Muscle of back (tissue), 11 donors: ENCODE measurements around the gene FOXC1. TPM values are rescaled to one million over a fixed set of nuclear protein-coding genes. Genes with fewer than 3 reads are reported as not detected.

Source experiments
- DNase-seq, 3 donors: peaks; one replicate each; pipeline versions ENCODE4 v3.0.0 to v3.0.0-alpha.2; 2013
- polyA plus RNA-seq, 10 donors: library from polyadenylated mRNA; unstranded; fragments of 120-200 nt; gene quantifications; one replicate each; pipeline ENCODE4 v1.2.1, GENCODE V29; 2013; ENCODE audit not compliant: insufficient read length in 10 of 10

FOXC1 gene
- polyA plus RNA-seq, 10 donors: 1.6 to 3.0 (median 2.2) TPM

DNA sequence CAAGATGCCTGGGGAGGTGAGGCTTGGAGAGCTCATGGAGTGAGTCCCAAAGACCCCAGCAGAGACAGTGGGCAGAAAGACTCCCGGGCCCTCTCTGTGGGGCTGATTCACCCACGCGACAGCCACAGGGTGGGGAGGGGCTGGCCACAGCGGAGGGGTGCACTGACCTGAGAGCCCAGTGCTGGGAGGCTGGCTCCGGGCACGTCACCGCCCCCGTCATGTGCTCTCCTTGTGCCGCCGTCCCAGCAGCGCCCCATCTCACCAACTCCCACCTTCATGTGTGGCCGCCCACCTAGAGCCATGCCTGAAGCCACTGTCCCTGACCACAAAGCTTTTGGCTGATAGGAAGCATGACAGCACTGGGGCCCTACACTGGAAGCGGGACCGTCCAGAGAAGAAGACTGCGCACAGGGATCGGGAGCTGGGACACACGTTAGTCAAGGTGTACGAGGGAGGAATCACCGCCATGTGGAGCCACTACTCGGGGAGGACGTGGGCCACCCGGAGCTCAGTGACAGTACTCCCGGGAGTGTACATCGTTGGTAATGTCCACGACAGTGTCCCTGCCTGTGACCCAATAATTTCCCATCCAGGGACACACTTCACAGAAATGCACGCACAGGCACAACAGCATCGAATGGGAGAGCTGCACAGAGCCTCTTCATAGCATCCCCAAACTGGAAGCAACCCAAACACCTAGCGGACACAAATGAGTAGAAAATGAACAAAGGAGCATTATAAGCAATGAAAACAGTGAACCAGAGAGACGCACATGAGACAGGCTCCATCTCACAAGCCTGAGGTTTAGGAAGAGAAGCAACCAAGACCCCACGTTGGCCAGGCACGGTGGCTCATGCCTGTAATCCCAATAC is 28.4 kb upstream of the FOXC1 start:
- no peak for DNase-seq

GRCh38 chr6:1584146-1584545 is 25.6 kb upstream of the FOXC1 start:
- DNase-seq: no peak

- DNase-seq: no peak
Observed at GRCh38 chr6:1584996-1585668, 24.6 kb upstream of the FOXC1 start.

DNA sequence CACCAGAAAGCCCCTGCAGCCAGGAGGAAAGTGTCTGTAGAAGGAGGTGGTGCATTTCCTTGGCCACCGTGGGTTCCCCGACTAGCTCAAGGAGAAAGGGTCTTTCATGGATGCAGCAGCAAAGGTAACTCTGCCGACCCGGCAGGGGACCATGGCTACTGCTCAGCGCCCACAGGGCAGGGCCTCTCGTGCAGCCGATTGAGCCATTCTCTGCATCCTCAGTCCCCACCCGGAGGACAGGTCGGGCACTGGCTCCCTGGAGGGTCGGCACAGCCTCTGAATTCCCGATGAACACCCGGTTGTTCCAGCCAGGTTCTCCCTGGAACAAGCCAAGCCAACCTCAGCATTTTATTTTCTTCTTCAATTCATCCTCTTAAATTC is 24.1 kb upstream of the FOXC1 start:
- no peak for DNase-seq

GRCh38 chr6:1586256-1586655 is 23.5 kb upstream of the FOXC1 start:
- no peak for DNase-seq

- no peak for DNase-seq
Observed at GRCh38 chr6:1586861-1587450, 22.8 kb upstream of the FOXC1 start.

DNA sequence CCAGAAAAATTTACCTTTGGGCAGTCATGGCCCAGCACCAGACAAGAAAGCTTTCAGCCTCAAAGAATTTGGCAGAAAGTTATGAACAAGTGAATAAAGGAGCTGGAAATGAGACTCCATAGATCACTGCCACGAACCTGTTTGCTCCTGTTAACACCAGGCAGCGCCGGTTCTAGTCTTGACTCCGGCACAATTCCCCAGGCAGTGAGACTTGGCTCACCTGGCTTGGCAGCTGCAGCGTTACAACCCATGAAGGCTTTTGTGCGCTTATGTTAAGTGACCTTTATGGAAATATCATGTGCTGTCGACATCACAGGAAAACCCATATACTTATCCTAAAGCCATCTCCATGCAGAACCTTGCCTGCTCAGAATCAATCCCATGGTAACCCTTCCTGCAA is 22.2 kb upstream of the FOXC1 start:
- DNase-seq: no peak

- DNase-seq: no peak
Observed at GRCh38 chr6:1587977-1588376, 21.7 kb upstream of the FOXC1 start.

DNA sequence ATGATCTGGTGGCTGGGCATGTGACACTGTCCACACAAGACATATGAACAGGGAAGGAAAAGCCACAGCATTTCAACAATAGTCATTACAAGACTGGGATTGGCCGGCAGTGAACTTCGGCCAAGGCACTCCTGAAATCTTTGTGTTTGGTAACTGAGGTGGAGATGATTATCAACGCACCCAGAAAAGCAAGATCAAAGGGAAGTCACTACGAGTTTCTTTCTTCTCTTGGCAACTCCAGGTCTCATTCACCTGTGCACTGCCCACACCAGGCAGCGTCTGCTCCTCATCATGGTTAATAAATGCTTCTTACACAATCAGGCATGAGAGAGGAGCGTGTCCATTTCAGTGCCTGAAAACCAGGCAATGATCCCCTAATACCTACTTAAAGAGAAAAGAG is 20.5 kb upstream of the FOXC1 start:
- DNase-seq: no peak

DNA sequence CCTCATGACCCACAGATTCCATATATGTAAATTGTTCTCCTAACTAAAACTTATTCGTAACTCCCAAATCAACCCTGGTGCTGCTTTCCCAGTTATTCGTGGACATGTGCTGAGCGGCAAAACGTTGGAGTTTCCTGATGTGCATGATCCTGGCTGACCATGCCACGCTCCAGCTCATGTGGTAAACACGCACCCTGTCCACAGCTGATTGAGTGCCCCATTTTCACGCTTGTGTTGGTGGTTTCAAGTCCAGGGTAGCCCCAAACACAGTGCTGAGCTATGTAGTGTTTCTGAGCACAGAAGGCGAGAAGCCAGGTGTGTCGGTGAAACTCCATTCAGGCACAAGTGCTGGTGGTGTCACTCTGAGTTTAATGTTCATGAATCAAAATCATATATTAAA is 19.1 kb upstream of the FOXC1 start:
- DNase-seq: no peak

- DNase-seq: no peak
Observed at GRCh38 chr6:1591243-1591642, 18.5 kb upstream of the FOXC1 start.

DNA sequence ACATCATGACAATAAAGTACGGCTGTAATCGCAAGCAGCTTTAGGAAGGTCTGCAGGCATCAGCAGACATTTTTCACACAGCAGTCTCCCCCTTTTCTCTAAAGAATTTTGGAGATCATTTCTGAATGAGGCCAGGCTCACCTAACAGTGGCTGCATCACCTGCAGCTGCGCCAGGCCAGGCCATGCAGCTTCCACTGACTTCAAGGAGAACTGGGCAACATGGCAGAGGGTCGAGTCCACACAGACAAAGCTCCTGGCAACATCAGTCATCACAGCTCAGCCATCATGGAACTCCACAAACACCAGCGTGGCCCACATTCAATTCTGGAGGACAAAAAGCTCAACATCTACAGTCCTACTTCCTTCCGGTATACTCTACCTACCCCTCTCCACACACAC is 17.8 kb upstream of the FOXC1 start:
- DNase-seq: no peak

DNA sequence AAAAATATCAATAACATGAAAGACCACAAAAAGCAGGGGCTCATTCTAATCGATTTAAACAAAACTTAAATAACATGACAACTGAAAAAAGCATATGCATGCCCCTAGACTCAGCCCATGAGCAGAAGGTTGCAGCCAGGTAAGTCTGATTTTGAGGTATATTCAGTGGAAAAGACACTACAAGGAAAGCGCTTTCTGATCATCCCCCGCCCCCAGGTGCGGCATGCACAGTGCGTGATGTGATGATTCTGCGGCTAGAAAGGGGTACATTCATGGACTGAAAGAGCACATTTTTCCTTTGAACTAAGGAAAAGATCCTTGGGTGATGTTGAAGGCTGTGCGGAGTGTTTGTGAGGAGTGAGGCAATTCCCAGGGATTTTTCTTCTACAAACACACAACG is 16.9 kb upstream of the FOXC1 start:
- no peak for DNase-seq

DNA sequence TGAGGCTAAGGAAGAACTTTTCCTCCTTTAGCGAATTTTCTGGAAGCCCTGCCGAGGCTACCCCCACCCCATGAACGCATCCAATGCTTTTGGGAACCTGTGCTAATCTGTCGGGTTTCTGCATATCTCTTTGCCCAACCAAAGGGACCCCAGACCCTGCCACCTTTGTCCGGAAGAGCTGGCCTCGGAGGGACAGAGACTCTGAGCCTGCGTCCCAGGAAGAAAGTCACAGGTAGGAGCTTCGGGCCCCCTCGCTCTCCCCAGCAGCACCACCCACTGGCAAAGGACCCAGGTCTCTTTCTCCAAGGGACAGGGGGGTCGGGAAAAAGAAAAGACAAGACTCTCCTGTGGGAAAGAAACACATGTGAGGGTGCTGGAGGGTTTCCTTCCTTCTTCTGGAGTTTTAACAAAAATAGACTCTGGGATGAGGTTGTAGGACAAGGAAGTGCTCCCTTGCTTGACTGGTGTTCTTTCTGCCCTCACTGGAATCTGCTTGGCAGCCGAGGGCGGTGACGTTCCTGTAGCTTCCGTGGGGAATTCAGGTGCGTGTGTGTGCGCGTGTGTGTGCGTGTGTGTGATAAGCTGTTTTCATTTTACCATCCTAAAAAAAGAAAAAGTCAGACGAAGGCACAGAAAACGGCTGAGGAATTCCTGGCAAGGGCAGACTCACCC is 16.3 kb upstream of the FOXC1 start:
- no peak for DNase-seq

GRCh38 chr6:1593958-1594314 is 15.8 kb upstream of the FOXC1 start:
- no peak for DNase-seq

- no peak for DNase-seq
Observed at GRCh38 chr6:1594445-1595200, 15.1 kb upstream of the FOXC1 start.

- no peak for DNase-seq
Observed at GRCh38 chr6:1595271-1596087, 14.2 kb upstream of the FOXC1 start.

DNA sequence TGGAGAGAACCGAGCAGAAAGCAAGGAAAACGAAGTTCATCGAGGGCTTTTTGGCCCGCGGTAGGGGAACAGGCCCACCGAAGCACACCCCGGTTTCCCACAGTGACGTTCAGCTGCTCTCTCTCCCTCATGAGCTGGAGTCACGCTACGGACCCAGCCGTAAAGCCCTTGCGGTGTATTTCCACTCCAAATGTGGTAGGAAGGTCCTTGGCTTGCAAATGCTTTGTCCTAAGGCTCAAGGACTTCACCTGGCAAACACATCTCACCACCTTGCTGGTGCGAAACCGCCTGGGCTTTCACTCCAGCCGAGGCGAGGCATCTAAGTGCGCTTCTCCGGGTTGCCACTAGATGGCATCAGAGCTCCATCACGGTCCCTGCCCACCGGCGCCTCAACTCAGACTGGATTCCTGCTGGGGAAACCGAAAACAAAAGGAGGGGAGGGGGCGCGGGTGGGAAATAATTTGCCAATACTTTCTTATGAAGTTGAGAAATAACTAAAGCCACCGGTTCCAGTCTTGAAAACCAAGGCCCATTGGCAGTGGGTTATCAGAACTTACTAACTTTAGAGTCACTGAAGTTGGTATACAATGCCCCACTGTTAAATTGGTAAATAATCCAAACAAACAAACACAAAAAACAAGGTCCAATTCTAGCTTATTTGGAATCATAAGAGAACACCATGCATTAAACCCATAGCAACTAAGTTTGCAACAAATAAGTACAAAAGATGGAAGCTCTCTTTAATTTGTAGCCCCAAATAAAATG is 13.4 kb upstream of the FOXC1 start:
- peak in 1 of 3 donors; percentile 80 for DNase-seq

DNA sequence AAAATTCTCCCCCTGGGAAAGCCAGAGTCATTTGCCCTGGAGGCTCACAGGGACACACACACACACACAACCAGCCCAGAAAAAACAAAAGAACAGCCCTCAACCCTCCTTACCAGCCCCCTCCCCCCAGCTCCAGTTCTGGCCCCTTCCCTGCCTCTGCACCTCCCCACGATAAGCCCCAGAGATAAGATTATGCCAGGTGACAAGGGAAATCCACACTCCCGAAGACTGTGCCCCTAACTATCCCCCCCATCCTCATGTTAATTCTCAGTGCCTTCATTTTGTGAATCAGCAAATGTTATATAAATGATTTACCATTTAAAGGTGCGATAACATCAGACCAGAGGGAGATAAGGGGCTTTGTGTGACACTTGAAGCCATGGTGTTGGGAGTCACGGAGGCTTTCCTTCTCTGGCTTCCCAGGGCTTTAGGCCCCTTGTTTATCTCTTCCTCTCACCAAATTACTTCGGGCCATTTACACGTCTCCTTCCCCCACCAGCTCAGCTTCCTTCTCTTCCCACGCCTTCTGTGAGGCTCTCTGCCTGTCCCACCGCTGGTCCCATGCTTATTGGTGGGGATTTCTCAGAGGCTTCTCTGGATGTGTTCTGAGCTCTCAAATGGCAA is 12.5 kb upstream of the FOXC1 start:
- no peak for DNase-seq

- no peak for DNase-seq
Observed at GRCh38 chr6:1597924-1598323, 11.8 kb upstream of the FOXC1 start.
